SH-SY5Y (cell line): ENCODE measurements around the gene RUBCN.

Experiments
- GATA2 ChIP-seq: IDR thresholded peaks from 2 replicates; pipeline ENCODE4 v1.6.1; 2011; ENCODE audit warnings: mild to moderate bottlenecking, low read depth, low read length
- GATA3 ChIP-seq: IDR thresholded peaks from 2 replicates; pipeline ENCODE4 v1.6.1; 2011; ENCODE audit warnings: low read depth, mild to moderate bottlenecking, low read length, moderate library complexity

- no peak for TF ChIP-seq GATA2
- TF ChIP-seq GATA3 = no peak
Measured at GRCh38 chr3:197761784-197762183, 25.1 kb upstream of the RUBCN start.
